Psoas muscle (tissue), 8 donors: ENCODE results near the gene IGF2BP1. TPM values are rescaled to one million over a fixed set of nuclear protein-coding genes. Genes with fewer than 3 reads are reported as not detected.

Experiments
- ATAC-seq, 4 donors: fragments of 200-7000 bp; cut with Tn5 transposase; one replicate each; pipeline ENCODE4 v1.9.1; 2020; ENCODE audit warnings: moderate library complexity in 3 of 4, mild to moderate bottlenecking in 2 of 4
- DNase-seq, 2 donors: peaks; one replicate each; pipeline ENCODE4 v3.0.0-alpha.2; 2020
- H3K27ac ChIP-seq: fragments of 200-600 bp; one replicate; pipeline ENCODE4 v1.8.0; 2022
- H3K27me3 ChIP-seq, 3 donors: fragments of 200-600 bp in 1 of 3; one replicate each; pipeline versions ENCODE4 v1.6.1 to v1.8.0; 2013 to 2022; ENCODE audit warnings: low read length in 2 of 3, mild to moderate bottlenecking in 2 of 3, moderate library complexity in 1 of 3; ENCODE audit not compliant: insufficient read depth in 3 of 3
- H3K36me3 ChIP-seq, 2 donors: fragments of 200-600 bp in 1 of 2; one replicate each; pipeline versions ENCODE4 v1.6.1 to v1.8.0; 2013 to 2022; ENCODE audit warnings: low read depth in 1 of 2, mild to moderate bottlenecking in 1 of 2, moderate library complexity in 1 of 2; ENCODE audit not compliant: insufficient read depth in 1 of 2
- H3K4me1 ChIP-seq: fragments of 200-600 bp; one replicate; pipeline ENCODE4 v1.8.0; 2022
- H3K4me3 ChIP-seq: fragments of 200-600 bp; one replicate; pipeline ENCODE4 v1.8.0; 2022; ENCODE audit warnings: mild to moderate bottlenecking
- H3K9me3 ChIP-seq: fragments of 200-600 bp; one replicate; pipeline ENCODE4 v1.8.0; 2022
- WGBS, 3 donors: extraction: QIAGEN DNeasy Blood & Tissue Kit; methylation state at CpG; one replicate each; pipeline versions ENCODE4 v1.1.6 to v1.1.7; 2013; 5-methylcytosine and 5-hydroxymethylcytosine counted together
- intact Hi-C, 2 donors: fragments of 100-400 bp; cut with DNase I; formaldehyde crosslinking; loops; one replicate each; pipeline versions ENCODE4 v1.11.0 to v1.14.2; 2022
- polyA plus RNA-seq, 3 donors: library from polyadenylated mRNA; stranded (reverse); fragments of 200-250 nt; gene quantifications; one replicate each; pipeline ENCODE4 v1.2.3, GENCODE V29; 2013
- total RNA-seq, 4 donors: library from RNA; stranded (reverse); fragmentation: NEBNext Ultra II Directional in 2 of 4; extraction: Animal tissue kit (Norgen Biotek cat#: 25700) in 2 of 4; gene quantifications; one replicate each; pipeline versions ENCODE4 v1.2.1 to v1.2.4, GENCODE V29; 2021 to 2023
- TF ChIP-seq, protein P1 (sequence below): fragments of 200-600 bp; IDR thresholded peaks from one replicate; pipeline ENCODE4 v1.8.0; 2022; ENCODE audit warnings: antibody characterized with exemption
- donor health status: healthy with polysubstance abuse.
- donor health status: DM: no; HTN: no; CAD: no; lungs with moderate emphysema.
- donor health status: Bipolar disorder and iron deficiency.
- donor health status: healthy.
- donor health status: DM: yes; HTN: yes; CAD: no.
- donor health status: DM: no; HTN: no; CAD: no.
- donor health status: DM: no; HTN: no; CAD: no.
- donor health status: DM: yes; HTN: yes; CAD: no.

The IGF2BP1 gene
- total and polyA plus RNA-seq, 7 donors = not detected

DNA sequence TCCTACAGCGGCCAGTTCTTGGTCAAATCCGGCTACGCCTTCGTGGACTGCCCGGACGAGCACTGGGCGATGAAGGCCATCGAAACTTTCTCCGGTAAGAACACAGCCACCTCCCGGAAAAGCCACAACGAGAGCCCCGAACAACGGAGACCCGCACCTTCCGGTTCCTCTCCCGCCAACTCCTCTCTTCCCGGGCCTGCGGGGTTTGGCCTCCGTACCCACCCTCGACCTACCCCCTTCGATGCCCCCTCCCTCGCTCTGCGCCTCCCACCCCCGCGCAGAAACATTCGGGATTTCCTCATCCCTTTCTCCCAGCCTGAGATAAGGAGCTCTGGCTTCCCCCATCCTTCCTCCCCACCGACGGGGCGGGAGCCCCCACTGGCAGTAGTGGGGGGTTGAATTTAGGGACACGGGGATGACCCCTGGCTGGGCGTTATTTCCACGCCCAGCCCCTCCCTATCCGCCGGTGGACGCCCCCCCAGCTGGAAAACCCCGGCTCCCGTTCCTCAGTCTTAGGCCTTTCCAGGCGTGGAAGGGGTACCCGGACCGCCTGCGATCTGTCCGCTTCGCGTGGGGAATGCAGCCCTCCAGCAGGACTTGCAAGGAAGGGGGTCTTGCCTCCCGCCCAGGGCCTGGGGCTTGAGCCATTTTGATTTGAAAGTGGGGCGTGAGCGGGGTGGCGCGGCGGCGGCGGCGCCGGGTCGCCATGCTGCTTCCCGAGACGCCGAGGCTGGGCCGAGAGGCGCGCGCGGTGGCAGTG, 822 bp downstream of the IGF2BP1 start:
- intact Hi-C loops = no loop called here
- Histone ChIP-seq H3K27me3 (peaks cover 5 to 99% (median 40%) of the 10 kb centered on the region in 3 donors), H3K4me3 (peak overlapping the region; percentile 40), H3K27ac (no peak overlapping the region), H3K36me3 (no peaks in the 10 kb centered on the region), H3K9me3 (no peaks in the 10 kb centered on the region), H3K4me1 (peaks cover 4% of the 10 kb centered on the region)
- TF ChIP-seq, protein P1, sequence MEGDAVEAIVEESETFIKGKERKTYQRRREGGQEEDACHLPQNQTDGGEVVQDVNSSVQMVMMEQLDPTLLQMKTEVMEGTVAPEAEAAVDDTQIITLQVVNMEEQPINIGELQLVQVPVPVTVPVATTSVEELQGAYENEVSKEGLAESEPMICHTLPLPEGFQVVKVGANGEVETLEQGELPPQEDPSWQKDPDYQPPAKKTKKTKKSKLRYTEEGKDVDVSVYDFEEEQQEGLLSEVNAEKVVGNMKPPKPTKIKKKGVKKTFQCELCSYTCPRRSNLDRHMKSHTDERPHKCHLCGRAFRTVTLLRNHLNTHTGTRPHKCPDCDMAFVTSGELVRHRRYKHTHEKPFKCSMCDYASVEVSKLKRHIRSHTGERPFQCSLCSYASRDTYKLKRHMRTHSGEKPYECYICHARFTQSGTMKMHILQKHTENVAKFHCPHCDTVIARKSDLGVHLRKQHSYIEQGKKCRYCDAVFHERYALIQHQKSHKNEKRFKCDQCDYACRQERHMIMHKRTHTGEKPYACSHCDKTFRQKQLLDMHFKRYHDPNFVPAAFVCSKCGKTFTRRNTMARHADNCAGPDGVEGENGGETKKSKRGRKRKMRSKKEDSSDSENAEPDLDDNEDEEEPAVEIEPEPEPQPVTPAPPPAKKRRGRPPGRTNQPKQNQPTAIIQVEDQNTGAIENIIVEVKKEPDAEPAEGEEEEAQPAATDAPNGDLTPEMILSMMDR = no peak
- WGBS, 3 donors = 2 to 3% (median 3%) methylated on average over 40 to 63 of the region's 63 CpGs
- ATAC-seq = peak in 2 of 4 donors; percentile 8 to 17
- no peak for DNase-seq

DNA sequence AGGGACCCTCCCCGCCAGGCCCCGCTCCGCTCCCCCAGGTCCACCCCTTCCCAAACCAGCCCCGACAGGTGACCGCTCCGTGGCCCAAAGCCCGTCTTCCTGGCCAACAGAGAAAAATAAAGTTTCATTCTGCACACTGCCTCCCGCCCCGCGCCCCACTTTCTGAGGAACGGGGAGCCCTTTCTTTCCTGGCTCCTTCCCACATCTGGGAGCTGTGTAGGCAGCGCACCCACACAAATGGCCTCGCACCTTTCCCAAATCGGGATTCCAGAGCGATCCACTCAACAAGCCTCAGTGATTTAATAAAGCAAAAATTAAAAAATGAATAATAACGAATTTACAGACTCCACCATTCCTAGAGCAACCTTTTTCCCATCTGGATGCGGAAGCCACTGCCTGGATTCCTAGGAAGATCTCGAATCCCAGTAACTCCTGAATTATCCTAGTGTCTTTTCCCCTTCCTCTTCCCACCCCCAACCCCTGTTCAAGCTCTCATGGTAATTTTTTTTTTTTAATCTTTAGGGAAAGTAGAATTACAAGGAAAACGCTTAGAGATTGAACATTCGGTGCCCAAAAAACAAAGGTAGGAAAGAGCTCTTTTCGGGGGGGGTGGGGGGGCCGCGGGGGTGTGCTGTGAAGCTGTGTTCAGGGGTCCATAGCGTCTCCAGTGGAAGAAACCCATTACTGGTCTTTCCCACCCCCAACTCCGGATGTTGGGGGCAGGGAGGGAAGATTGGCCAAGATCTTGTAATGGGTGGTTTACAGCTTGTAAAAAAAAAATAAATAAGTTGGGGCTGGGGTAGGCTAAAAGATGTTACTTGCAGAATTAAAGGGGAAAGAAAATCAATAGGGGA, 1.6 kb downstream of the IGF2BP1 start:
- Histone ChIP-seq H3K27ac (no peak overlapping the region), H3K36me3 (no peaks in the 10 kb centered on the region), H3K9me3 (no peaks in the 10 kb centered on the region), H3K4me3 (no peak overlapping the region), H3K27me3 (peaks cover 9 to 99% (median 40%) of the 10 kb centered on the region in 3 donors), H3K4me1 (peaks cover 4% of the 10 kb centered on the region)
- intact Hi-C loops = no loop called here
- ATAC-seq (no peak), DNase-seq (no peak)
- TF ChIP-seq, protein P1 = no peak
- 26 to 27% (median 26%) methylated on average over 24 to 25 of the region's 25 CpGs for WGBS, 3 donors

DNA sequence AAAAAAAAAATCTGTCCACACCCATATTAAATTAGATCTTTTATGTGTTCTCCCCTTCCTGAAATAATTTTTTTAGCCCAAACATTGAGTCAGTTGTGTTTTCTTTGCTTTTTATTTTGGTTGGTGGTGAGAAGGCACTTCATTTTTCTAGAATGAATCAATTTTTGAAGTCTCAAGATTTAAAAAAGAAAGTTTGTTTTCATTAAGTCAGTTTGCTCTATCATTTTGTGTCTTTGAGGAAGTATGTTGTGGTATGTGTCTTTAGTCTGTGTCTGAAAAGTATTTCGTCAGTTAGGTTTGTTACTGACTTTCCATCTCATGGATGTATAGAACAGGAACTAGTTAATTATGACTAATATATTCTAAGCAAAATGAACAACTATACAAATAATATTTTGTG, 3.8 kb downstream of the IGF2BP1 start:
- Histone ChIP-seq H3K9me3 (no peaks in the 10 kb centered on the region), H3K27ac (no peak overlapping the region), H3K4me3 (no peak overlapping the region), H3K4me1 (peaks cover 4% of the 10 kb centered on the region), H3K27me3 (peaks cover 4 to 99% (median 37%) of the 10 kb centered on the region in 3 donors), H3K36me3 (no peaks in the 10 kb centered on the region)
- ATAC-seq (no peak), DNase-seq (no peak)
- intact Hi-C loops = no loop called here
- 85 to 90% (median 88%) methylated on average over 1 of the region's 1 CpG for WGBS, 3 donors
- TF ChIP-seq, protein P1 = no peak

DNA sequence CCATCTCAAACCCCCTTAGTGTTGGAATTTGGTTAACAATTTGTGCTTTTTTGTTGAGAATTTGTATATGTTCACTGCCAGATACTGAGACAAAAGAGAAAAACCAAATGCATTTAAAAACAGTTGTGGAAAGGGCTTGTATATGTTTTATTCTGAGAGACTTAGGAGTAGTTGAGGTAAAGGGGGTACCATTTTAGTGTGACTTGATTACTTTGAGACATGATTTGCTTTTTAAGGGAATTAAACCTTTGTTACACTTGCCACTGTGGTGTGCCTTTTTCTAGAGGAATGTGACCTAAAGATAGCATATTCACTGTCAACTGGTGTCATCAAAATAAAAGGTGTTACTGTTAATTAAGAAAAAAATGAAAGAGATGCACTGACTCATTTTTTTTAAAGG, 4.5 kb downstream of the IGF2BP1 start:
- TF ChIP-seq, protein P1 = no peak
- DNase-seq = no peak
- H3K27me3 ChIP-seq = peaks cover 4 to 99% (median 30%) of the 10 kb centered on the region in 3 donors
- ATAC-seq = no peak
- no peak overlapping the region for H3K27ac ChIP-seq
- H3K4me1 ChIP-seq = peaks cover 2% of the 10 kb centered on the region
- no peak overlapping the region for H3K4me3 ChIP-seq
- intact Hi-C loops = no loop called here
- H3K36me3 ChIP-seq = no peaks in the 10 kb centered on the region
- H3K9me3 ChIP-seq = no peaks in the 10 kb centered on the region
